ENCODE results near the gene CBX8.

CBX8 gene

DNA sequence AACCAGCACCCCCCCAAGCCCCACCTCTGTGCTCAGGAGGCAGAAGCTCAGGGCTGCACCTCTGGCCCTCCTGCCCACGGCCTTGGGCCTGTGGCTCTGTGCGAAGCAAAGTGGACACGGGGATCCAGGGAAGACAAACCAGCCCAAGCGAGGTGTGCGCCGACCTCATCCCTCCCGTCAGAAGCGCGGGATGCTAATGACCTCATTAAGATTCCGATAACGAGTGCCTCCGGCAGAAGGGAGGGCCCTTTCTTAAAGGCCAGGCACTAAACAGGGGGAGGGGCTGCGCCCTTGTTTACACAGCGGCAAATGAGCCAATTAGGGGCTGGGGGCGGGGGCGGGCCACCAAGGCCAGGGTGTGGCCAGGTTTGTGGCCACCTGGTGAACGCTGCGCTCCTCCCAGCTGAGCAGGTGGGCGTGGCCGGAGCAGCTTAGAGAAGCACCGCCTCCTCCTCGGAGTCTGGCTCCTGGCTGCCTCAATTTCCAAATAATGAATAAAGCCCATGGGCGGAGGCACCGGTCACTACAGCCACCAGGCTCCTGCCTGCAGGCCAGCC lies 39.2 kb upstream of the CBX8 start:
- DNase-seq (ENCODE audit: insufficient read length, low spot score) = no peak
- no peak for FAIRE-seq

DNA sequence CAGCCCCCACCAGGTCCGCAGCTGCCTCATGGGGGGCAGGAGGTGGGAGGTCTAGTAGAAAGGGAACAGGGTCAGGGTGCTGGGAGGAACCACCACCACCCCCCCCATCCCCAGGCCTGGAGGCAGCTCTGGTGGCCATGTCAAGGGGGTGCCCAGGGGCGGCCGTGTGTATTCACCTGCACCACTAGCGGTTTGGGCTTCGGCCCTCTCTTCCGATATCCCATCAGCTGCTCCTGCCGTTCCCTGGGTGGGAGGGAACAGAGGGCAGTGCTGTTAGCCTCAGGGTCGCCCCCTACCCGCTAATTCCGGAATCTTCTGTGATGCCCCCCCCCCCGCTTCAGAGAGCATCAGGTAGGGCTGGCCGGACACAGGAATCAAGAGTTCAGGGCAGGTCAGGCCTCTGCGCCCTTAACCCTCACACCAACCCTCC lies 38.6 kb upstream of the CBX8 start:
- FAIRE-seq = no peak
- no peak for DNase-seq (ENCODE audit: insufficient read length, low spot score)

DNA sequence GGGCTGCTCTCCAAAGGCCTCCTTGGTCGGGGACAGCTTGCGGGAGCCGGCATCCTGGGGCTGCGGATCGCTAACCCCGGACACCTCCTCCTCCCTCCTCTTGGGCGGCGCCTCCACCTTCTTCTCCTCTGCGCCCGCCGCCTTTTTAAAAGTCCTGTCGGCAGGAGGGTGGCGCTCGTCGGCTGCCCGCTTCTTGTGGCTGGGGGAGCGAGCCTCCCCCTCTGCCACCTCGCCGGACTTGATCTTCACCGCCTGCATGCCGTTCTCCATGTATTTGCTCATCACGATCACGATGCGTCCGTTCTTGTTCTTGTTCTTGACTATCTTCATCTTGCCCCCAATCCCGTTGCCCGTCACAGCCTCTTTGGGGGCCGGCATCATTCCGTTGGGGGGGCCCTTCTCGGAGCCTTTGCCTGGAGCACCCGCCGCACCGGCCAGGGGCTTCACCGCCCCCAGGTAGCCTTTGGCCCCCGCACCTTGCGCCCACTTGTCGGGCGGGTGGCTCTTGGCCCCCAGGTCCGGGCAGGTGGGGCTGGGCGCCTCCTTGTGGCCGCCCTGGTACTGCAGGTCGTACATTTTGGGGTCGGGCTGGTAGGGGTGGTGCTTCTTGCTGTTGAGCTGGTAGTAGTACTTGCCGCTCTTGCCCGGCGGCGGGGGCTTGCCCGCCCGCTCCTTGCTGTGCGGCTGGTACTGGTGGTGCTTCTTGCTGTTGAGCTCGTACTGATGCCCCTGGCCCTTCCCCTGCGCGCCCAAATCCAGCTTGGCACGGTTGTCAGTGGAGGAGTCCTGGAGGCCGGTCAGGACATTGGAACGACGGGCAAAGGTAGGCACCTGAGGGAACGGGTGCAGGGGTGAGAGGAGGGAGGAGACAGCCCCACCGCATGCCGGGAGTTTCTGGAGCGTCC lies 37.9 kb upstream of the CBX8 start:
- DNase-seq (ENCODE audit: insufficient read length, low spot score) = no peak
- FAIRE-seq = no peak

DNA sequence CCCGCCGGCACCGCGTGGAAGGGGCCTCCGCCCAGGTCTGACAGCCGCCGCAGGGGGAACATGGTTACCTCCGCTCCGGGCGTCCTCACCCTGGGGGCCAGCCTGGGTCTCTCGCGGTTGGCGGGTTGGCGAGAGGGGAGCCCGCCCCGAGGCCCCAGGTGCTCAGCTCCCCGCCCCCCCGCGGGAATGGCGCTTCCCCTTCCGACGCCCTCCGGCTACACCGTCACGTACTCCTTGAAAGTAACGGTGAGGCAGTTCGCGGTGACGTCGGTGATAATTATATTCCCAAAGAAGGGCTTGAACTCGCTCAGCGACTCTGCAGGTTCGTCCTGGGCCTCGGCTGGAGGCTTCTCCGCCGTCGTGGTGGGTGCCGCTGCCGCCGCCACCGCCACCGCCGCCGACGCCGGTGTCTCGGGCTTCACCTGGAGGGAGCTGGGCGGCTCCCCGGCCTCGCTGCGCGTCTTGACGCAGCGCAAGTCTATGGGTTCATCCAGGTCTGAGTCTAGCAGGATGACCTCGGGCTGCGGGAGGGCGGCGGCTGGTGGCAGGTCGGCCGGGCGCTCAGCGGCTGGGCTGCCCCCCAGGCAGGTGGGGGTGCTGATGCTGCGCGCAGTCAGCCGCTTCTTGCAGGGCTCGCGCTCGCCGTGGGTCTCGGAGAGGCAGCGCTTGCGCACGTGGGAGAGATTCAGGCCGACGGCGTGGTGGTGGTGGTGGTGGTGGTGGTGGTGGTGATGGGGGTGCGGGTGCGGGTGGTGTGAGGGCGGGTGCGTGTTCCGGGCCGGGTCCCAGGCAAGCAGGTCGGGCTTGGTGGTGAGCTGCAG lies 37.1 kb upstream of the CBX8 start:
- no peak for DNase-seq (ENCODE audit: insufficient read length, low spot score)
- no peak for FAIRE-seq

DNA sequence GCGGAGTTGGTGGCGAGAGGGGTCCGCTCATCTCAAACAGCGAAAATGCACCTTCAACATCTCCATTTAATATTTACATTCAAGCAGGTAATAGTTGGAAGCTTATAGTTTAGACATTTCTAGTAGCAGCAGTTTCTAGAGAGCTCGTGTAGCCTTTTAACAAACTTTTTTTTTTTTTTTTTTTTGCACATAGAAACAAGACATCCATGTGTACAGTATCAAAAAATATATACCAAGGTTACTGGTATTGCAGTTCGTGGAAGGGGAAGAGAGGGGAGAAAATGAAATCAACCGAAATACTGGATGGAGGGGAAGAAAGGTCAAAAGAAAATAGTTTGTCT lies 36.2 kb upstream of the CBX8 start:
- FAIRE-seq = no peak
- DNase-seq (ENCODE audit: insufficient read length, low spot score) = no peak

DNA sequence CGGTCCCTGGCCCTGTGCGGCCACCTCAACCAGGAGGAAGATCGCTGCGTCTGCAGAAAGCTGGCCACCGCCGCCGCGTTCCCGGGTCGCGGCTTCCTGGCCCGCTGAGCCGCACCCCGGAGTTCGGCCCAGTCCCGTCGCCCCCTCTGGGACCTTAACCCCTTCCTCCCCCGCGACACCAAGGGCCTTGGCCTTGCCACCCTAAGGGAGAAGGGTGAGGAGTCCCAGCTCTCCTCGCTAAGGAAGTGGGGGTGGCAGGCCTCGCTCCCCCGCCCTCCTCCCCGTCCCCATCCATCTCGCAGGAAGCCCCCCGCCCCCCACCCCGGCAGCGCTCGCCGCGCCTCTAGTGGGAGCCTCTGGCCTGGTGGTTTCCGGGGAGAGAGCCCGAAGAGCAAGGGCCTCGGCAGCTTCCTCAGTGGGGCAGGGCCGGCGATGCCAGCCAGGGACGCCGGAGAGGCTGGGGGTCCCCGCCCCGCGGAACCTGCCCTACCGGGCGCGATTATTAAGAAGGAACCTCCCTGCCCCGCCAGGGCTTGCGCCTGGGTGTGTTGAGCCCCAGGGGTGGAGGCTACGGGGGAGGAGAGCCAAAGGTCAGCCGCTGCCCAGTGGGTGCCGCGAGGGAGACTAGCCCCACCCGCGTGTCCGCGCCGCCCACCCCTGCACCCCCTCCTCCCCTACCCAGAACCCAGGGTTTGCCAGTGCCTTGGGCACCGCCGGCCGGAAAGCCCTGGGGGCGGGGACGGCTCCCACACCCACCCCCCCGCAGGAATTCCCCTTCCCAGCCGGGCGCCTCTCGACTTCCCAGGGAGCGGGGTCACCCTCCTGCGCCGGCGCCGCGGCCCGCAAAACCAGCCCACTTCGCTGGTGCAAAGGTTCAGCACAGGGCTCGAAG lies 35.6 kb upstream of the CBX8 start:
- DNase-seq (ENCODE audit: insufficient read length, low spot score) (no peak), FAIRE-seq (no peak)

DNA sequence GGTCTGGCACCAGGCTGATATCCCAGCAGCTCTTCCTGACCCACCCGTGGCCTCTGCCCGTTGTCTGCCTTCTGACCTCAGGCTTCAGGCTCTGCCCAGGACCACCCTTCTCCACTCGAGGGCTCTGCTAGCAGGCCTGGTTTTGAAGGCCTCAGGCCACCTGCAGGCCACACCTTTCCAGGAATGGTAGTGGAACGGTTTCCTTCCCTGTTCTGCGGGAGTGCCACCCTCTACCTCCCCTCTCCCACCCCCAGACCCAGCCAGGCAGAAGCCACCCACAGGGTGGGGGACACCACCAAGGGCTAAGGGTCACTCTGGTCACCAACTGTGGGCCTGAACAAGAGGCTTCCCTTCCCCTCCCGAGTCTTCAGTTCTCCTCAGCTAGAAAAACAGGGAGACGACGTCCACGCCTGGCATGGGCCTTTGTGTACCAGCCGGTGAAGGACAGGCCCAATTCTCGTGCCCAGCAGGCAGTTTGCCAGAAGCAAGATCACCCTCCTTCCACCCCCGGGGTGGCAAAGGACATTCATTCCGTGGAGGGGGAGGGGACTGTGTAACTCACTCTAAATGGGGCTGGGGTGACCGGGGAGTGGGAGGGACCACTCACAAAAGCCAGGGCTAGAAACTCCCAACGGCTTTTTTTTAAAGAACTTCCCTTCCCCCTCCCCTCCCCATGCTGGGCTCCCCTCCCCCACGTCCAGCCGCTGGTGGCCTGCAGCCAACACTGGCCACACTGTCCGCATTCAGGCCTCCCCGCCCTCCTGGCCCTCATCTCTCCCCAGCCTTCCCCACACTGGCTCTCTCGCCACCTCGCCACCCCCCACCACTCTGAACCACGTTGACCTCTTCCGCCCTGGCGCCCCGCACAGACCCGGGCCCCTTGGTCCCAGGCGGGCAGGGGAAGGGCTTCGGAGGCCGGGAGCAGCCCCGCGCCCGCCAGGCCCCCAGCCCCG lies 34.7 kb upstream of the CBX8 start:
- DNase-seq (ENCODE audit: insufficient read length, low spot score) (no peak), FAIRE-seq (no peak)

DNA sequence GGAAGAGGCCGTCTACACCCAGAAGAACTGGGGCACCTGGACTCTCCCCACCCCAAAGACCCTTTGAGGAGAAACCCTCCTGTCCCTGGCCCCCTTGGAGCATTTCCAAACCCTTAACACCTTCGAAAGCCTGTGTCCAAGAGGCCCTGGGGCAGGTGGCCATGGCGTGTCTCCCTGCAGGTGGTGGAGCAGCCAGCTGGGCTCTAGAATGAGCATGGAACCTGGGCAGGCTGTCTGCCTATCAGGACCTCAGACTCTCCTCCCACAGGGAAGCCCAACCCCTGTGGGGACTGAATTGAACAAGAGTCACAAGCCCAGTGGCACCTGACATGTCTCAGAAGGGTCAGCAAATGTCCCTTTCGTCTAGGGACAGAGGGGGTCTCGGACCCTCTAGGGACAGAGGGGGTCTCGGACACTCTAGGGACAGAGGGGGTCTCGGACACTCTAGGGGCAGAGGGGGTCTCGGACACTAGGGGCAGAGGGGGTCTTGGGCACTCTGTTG lies 33.9 kb upstream of the CBX8 start:
- no peak for DNase-seq (ENCODE audit: insufficient read length, low spot score)
- FAIRE-seq = no peak

DNA sequence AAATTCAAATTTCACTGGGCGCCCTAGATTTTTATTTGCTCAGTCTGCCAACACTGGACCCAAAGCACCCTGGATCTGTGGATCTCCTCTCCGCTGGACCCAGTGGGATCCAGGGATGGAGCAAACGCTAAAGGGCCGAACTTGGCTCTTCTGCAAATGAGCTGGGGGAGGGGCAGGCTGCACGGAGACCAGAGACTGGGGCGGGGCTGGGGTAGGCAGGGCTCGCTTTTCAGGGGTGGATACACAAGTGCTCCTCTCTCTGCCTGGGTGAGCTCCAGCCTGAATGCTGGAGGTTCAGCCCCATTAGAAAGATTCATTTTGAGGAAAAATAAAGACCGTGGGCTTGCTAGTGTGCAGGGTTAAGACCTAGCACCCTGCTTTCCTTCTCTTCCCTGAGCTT lies 33.4 kb upstream of the CBX8 start:
- DNase-seq (ENCODE audit: insufficient read length, low spot score) = no peak
- no peak for FAIRE-seq

DNA sequence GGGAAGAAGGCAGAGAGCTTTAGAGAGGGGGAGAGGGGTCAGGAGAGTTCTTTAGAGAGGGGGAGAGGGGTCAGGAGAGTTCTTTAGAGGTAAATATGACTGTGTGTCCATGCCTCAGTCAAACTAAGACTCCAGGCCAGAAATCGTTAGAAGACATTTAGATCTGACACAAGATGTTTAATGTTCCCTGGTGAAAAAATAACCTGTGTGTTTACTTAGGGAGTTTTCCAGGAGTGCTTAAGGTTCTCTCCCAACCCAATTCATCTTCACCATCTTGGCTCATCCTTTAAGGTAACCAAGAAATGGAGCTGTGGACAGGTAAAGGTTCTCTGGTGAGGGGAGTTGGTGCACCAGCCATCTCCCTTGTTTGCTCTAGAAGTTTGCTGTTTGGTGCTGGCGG lies 32.6 kb upstream of the CBX8 start:
- no peak for DNase-seq (ENCODE audit: insufficient read length, low spot score)
- FAIRE-seq = no peak

DNA sequence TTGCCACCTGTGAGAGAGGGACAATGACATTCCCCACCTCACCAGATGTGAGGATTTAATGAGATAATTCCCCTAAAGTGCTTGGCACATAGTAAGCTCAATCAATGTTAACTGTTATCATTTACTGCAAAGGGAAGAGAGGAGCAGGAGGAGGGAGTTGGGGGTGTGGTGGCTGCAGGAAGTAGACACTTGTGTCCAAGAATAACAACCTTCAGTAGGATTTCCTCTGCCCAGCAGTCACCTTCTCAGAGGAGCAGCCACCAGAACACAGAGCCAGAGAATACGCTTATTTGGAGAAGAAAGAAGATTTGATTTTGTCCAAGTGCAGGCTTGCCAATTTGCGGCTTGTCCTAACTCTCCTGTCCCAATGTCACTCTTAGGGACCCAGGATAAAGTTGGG lies 32.1 kb upstream of the CBX8 start:
- no peak for FAIRE-seq
- no peak for DNase-seq (ENCODE audit: insufficient read length, low spot score)

DNA sequence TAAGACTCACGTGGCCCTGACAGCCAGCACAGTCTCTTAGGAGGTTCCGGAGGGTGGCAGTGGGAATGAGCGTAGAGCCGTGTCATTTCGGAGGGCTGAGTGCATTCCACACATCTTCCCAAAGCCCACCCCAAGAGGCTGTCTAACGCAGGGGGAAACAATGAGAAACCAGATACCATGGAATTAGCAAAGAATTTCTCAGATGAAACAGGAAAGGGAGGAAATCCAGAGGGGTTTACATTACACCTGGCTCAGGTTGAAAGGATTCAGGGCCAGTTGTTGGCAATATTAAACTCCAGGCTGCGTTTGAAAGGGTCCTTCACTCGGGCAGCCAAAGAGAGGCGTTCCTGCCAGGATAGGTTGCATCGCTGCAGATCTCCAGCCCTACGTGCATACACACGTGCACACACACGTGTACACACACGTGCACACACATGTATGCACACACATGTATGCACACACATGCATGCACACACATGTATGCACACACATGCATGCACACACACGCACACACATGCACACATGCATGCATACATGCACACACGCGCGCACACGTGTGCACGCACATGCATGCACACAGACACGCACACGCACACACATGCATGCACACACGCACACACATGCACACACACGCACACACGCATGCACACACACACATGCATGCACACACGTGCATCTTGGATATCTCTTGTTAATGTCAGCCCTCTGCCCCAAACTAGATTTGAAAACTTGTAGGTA lies 30.1 kb upstream of the CBX8 start:
- FAIRE-seq (peak; percentile 44), DNase-seq (ENCODE audit: insufficient read length, low spot score) (no peak)

DNA sequence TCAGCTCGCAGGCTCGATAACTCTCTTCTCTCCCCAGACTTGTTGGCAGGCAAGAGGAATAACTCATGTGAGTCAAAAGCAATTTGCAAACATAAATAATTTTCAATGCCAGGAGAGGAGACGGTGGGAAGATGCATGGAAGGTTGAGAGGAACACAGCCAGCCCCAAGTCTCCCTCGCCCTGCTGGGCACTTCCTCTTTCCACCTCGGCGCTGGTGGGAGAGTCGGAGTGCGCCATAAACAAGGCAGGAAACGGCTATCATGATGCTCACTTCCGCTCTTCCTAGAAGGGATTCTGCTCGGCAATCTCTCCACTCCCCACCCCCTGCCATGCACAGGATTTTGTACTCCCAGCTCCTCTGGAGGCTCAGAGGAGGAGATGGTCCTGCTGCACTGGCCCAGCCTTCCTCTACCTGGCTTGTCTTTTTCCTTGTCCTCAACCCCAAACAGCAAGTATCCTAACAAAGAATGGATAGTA lies 29.4 kb upstream of the CBX8 start:
- no peak for DNase-seq (ENCODE audit: insufficient read length, low spot score)

DNA sequence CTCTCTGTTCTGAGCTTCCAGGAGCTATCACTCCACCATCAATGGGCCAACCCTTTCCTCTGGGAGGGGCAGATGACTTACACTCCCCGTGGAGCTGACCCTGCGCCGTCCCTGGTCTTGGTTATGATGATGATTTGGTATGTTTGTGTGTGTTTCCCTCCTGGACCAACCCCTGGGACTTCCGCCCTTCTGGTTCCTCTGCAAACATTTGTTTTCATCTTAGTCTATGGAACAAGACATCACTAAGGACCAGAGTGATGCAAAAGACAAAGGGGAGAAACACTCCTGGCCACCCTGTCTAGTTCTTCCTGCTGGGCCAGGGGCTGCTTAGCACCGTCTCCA lies 28.7 kb upstream of the CBX8 start:
- no peak for FAIRE-seq
- no peak for DNase-seq (ENCODE audit: insufficient read length, low spot score)

More for the DNA sequence above, 29.4 kb upstream of the CBX8 start:
- no peak for FAIRE-seq

DNA sequence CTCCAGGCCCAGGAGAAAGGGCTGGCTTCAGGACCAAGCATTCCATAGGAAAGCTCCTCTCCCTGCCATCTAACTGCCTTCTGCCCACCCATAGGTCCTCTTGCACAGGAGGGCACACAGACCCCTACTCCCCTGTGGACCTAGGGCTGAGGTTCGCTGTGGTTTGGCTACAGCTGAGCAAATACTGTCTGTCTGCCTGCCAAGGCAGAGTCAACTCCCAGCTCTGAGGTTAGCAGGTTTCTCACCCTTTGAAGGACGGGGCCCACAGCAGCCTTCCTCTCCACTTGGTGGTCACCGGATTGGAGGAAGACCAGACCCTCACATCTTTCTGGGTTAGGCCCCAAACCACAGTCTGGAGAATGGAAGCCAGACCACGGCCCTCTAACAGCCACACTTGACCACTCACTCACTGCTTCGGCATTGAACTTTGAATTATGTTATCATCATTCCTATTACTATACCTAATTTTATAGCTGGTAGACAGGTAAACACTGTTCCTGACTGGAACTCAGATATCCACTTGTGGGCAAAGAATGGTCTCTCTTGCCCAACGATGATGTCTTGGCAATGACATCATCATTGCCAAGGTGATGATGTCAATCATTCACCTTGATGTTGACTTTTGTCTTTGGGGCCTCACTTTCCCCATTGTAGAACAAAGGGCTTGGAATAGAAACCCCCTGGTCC lies 28.2 kb upstream of the CBX8 start:
- DNase-seq (ENCODE audit: insufficient read length, low spot score) (no peak), FAIRE-seq (no peak)

DNA sequence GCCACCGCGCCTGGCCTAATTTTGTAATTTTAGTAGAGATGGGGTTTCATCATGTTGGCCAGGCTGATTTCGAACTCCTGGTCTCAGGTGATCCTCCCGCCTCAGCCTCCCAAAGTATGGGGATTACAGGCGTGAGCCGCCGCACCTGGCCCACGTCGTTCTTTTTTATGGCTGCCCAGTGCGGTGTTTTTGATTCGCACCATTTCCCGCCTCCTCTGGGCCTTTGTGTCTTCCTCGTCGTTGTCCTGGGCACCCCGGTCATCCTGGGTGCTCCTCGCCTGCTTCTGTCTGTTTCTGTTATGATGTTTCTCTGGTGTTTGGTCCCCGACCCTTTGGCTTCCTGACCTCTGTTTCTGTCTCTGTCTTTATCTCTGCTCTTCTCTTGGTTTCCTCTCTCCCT lies 27.4 kb upstream of the CBX8 start:
- no peak for FAIRE-seq
- no peak for DNase-seq (ENCODE audit: insufficient read length, low spot score)

DNA sequence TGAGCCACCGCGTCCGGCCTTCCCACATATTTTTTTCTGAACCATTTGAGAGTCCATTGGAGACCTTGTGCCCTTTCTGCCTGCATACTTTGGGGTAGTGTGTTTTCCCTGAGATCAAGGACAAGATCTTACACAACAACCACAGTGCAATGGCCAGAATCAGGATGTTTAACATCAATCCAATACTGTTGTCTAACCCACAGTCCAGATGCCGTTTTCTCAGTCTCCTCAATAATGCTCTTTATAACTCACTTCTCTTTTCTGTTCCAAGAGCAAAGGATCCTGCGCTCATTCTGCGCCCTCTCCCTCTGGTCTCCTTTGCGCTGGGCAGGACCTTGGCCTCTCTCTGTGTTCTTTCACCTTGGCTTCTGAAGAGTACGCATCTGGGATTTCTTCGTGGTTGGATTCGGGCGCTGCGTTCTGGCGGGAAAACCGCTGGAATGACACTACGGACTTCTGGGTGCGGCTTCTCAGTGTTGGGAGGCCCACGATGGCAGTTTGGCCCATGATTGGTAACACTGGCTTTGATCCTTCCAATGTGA lies 25.8 kb upstream of the CBX8 start:
- FAIRE-seq = no peak
- no peak for DNase-seq (ENCODE audit: insufficient read length, low spot score)
